HuH-7.5 (cell line): Measurements from ENCODE around the gene DRC3.
"Not testable (repeated sequence)": the region's sequence is repeated elsewhere in the genome, so short reads cannot be mapped to it uniquely, and the experiment has no call there.

Experiments used
- DNase-seq: peaks from one replicate; pipeline ENCODE4 v3.0.0; 2011; ENCODE audit warnings: low spot score

The DRC3 gene, protein sequence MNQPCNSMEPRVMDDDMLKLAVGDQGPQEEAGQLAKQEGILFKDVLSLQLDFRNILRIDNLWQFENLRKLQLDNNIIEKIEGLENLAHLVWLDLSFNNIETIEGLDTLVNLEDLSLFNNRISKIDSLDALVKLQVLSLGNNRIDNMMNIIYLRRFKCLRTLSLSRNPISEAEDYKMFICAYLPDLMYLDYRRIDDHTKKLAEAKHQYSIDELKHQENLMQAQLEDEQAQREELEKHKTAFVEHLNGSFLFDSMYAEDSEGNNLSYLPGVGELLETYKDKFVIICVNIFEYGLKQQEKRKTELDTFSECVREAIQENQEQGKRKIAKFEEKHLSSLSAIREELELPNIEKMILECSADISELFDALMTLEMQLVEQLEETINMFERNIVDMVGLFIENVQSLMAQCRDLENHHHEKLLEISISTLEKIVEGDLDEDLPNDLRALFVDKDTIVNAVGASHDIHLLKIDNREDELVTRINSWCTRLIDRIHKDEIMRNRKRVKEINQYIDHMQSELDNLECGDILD

DNA sequence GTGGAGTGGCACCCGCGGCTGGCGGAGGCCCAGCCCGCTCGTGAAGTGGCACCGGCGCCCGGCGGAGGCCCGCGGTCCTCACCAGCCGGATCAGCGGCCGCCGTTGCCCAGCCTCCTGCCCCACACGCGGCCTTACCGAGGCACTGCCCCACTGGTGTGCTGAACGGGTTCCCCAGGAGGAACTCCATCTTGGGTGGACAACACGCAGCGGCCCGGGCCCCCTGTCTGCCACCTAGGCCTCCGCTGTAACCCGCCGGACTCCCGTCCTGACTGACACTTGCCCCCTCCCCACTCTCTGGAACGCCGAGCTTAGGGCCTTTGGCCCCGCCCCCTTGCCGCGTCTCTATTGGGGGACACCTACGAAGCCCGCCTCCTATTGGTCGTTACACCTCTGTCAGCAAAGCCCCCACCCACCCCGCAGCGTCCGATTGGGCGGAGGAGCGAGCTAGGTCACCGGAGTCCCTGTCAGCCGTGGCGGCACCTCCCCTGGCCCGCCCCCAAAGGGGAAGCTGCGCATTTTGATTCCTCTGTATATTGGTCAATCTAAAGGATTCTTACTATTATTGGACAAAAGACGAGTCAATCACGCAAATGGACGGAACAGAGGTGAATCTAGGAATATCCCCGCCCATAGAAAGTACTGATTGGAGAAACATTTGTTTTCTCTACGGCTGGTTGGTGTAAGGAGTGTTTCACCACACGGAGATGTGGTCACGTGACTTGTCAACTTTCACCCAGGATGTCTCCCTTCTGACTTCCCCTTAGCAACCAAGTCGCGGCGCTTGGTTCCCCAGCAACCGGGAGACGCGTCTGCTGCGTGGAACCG lies at the start of gene DRC3, which contains the start of gene TOM1L2:
Gene DRC3 (plus strand): TSS at position 737 of the 826 bp plus-strand sequence. CDS start 4,737 bp downstream, outside the sequence.
Gene TOM1L2 (minus strand): TSS at position 275 of the 826 bp plus-strand sequence. CDS start 87 bp downstream, at position 188.
- DNase-seq, result peak; percentile 98

DNA sequence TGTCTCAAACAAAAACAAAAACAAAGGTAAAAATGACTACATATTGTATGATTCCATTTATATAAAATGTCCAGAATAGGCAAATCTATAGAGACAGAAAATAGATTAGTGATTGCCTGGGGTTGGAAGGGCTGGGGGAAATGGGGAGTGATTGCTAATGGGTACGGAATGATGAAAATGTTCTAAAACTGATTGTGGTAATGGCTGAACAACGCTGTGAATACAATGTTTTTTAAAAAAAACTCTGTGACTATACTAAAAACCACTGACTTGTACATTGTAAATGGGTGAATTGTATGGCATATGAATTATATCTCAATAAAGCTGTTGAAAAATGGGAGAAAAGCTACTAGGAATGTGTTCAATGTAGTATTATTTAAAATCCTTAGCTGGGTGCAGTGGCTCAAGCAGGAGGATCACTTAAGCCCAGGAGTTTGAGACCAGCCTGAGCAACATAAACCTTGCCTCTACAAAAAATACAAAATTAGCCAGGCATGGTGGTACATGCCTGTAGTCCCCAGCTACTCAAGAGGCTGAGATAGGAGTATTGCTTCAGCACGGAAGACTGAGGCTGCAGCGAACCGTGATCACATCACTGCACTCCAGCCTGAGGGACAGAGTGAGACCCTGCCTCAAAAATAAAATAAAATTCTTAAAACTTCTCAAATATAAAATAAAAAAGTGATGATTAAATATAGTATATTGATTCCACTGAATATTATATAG lies 48.4 kb upstream of the DRC3 start:
- no peak for DNase-seq

DNA sequence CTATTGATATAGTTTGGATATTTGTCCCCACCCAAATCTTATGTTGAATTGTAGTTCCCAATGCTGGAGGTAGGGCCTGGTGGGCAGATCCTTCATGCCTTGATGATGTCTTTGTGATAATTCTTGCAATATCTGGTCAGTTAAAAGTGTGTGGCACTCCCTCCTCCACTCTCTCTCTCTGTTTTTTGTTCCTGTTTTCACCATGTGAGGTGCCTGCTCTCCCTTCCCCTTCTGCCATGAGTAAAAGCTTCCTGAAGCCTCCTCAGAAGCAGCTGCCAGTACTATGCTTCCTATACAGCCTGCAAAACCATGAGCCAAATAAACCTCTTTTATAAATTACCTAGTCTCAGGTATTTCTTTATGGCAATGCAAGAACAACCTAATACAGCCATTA lies 47.8 kb upstream of the DRC3 start:
- no peak for DNase-seq

DNA sequence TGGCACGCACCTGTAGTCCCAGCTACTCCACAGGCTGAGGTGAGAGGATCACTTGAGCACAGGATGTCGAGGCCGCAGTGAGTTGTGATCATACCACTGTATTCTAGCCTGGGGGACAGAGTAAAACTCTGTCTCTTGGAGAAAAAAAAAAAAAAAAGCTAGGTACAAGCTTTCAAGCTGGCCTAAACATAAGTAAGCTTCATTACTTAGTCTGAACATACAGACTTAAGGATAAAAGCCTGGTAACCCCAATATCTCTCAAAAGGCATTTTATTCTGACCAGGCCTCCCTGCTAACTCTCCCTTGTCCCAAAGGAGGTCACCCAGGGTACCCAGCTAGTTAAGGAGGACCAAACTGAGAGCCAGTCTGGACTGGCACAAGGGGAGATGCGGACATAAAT lies 46.6 kb upstream of the DRC3 start:
- DNase-seq, result no peak

DNA sequence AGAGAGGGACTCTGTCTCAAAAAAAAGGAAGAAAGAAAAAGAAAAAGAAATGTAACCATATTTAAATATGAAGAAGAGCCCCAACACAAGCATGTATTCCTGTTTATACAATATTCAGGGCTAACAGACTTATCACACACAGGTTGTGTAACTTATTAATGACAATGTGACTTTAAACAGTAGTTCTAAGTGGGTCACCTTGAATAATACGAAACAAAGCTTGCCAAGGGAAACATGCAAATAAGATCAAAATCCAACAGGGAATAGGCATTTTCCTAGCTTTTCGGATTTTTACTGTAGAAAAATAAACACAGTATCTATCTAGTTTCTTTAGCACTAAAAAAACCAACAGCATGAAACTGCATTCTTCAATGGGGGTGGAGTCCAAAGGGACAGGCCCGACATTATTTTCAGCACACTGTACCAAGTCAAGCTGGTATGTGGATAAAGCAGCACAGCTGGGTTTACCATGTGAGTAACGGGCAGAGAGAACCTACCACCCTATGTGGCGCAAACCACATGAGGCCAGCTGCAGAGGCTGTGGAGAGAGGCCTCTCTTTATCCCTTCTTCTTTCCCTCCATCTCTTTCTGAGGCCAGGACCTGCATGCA lies 45.7 kb upstream of the DRC3 start:
- no peak for DNase-seq

GRCh38 chr17:17928398-17929287 lies 44.0 kb upstream of the DRC3 start:
- no peak for DNase-seq

GRCh38 chr17:17929655-17930380 lies 42.8 kb upstream of the DRC3 start:
- DNase-seq, result no peak

GRCh38 chr17:17930674-17931073 lies 42.0 kb upstream of the DRC3 start:
- DNase-seq, result no peak

DNA sequence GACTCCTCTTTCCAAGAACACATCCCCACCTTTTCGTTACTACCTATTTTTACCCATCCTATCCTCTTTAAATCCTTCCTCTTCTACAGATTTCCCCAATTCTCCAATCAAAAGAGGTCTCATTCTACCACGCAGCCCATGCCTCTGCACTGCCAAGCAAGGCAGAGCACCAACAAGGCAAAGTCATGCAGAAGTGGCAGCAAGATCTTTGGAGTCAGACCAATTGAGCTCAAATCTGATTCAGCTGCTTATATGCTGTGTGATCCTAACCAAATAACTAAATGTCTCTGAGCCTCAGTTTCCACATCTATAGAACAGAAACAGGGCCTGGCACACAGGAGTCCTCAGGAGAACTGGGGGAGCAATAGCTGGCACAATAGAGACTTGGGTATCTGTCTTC lies 41.5 kb upstream of the DRC3 start:
- no peak for DNase-seq

DNA sequence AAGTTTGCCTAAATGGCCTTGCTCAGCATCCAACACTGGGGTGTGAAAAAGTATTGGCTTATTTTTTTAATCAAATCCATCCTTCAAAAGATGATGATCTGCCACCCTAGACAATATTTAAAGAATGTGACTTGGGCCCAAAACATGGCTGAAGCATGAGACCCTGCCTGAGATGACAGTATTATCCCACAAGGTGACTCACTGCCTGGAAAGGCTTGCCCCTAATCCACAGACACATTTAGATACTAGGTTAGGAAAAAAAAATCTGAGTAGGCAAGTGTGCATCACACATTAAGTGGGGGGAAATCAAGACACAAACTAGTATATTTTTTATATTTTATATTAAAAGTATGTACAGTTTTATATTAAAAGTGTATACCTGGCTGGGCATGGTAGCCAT lies 38.9 kb upstream of the DRC3 start:
- no peak for DNase-seq

DNA sequence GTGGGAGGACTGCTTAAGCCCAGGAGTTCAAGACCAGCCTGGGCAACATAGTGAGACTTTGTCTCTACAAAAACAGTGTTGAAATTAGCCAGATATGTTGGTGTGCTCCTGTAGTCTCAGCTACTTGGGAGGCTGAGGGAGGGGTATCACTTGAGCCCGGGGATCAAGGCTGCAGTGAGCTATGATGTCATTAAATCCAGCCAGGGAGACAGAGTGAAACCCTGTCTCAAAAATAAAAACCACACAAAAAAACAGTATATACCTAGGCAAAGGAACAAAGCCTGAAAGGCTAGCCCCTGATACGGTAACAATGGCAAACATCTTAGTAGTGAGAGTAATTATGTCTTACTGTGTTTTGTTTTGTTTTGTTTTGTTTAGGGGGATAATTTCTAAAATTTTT lies 38.4 kb upstream of the DRC3 start:
- DNase-seq, result no peak

GRCh38 chr17:17934806-17935205 lies 37.9 kb upstream of the DRC3 start:
- DNase-seq, result no peak

GRCh38 chr17:17935321-17936271 lies 37.1 kb upstream of the DRC3 start:
- DNase-seq, result no peak

- no peak for DNase-seq
Observed at GRCh38 chr17:17937201-17937853, 35.3 kb upstream of the DRC3 start.

DNA sequence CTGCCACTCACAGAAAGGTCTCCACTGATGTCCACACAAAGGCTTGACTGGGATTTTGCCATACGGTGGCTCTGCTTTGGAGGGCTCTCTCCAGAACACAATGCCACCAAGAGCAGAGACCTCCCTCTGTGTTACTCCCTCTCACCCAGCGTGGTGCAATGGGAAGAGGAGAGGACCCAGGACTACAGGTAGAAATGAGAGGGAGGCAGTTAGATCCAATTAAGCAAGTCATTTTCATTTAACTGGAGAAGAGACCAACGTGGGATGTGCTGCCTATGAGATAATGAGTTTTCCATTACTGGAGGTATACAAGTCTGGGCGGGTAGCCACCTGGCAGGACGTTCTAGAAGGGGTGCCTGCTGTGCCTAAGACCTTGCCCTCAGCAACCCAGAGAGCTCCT lies 34.7 kb upstream of the DRC3 start:
- DNase-seq, result no peak

- DNase-seq, result no peak
Observed at GRCh38 chr17:17938388-17939107, 34.1 kb upstream of the DRC3 start.

GRCh38 chr17:17939941-17940340 lies 32.7 kb upstream of the DRC3 start:
- not testable (repeated sequence) for DNase-seq
